HG03139 (cell line): ENCODE data around the gene PACS2.

Source experiments
- ATAC-seq: cut with Tn5 transposase; IDR thresholded peaks from one replicate; pipeline ENCODE4 v1.9.1; 2021; ENCODE audit not compliant: unreplicated experiment

The PACS2 gene

GRCh38 chr14:105384041-105384557 is 69.6 kb downstream of the PACS2 start:
- ATAC-seq = no peak

- no peak for ATAC-seq
Observed at GRCh38 chr14:105384605-105385321, 70.2 kb downstream of the PACS2 start.

DNA sequence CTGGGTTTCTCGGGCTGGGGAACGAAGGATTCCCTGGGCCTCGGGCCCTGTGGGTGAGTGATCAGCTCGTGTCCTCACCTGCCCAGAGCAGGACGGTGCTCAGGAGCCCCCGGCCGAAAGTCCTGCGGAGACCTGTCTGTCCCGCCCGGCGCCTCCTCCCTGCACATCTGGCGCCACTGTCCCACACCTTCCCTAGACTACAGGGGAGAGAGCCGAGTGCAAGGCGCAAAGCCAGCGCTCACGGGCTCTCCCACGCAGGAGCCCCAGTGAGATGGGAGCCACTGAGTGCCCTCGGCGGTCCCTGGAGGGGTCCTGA is 70.7 kb downstream of the PACS2 start:
- ATAC-seq = no peak

- ATAC-seq = no peak
Observed at GRCh38 chr14:105385698-105386365, 71.3 kb downstream of the PACS2 start.

DNA sequence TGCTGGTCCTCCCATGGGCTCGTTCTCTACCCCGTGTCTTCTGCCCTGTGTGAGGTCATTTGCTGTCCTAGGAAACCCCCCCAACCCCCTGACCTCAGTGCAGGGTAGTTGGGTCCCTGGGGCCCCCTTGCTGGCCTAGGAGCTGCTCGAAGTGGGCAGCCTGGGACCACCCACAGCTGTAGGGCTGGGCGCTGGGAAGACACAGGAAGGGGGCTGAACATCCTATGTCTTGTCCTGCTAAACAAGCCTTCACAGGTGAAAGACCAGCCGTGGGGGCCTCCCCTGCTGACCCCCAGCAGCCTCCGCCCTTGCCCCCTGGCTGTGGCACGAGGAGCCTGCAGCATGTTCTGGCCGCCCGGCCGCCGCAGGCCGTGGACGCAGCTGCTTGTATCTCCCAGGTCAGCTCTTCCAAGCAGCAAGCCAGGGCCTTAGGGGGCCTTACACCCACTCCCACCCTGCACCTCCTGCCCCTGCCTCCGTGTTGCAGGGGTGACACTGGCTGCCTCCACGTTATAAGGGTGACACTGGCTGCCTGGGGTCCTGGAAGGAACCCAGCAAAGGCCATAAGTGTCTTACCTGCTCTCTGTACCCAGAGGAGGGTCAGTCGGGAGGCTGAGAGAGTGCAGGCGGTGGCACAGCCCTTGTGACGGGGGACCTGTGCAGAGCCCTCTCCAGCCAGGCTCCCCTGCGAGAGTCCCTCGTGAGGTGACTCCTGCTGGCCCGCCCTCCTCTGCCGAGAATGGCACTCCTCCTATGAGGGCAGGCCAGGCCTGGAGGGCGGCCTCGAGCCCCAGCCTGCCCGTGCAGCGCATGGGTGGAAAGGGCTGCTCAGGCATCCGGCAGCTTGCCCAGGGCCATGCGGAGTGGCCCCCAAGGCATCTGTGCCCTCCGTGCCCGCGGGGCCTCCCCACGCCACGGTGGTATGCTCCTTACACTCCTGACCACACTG is 72.3 kb downstream of the PACS2 start:
- ATAC-seq = no peak

- ATAC-seq = no peak
Observed at GRCh38 chr14:105387530-105387922, 73.0 kb downstream of the PACS2 start.

- ATAC-seq = no peak
Observed at GRCh38 chr14:105388110-105388951, 73.8 kb downstream of the PACS2 start.

DNA sequence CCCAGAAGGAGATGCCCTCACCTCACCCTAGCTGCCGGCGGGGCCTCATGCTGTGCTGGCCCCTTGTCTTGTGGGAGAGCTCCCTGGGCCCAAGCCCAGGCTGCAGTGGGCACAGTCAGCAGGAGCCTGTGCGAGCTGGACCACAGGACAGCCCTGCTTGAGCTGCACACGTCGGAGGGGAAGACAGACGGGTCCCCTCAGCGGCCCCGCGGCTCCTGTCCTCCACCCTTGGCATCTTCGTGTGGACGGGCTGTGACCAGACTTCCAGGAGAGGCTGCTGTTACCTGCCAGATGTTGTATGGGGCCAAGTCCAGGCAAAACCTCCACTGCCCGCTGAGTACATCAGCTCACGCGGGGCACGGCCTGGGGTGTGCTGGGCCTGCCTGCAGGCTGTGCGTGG is 74.4 kb downstream of the PACS2 start:
- ATAC-seq = no peak

DNA sequence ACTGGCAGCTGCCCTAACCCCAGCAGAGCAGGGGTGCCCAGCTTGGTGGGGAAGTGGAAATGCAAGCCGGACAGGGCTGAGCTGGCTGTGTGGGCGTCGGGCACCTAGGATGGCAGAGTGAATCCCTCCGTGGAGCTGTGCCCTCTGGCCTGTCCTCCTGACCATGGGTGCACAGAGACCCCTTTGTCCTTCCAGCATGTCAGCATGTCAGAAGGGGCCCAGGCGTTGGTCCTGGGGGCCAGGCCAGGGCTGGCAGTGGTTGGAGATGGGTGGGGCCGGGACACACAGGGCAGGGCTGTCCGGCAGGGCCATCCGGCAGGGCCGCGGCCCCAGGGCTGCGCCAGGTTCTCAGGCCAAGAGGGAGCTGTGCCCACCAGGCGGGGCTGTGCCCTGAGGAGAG is 75.0 kb downstream of the PACS2 start:
- ATAC-seq = no peak

DNA sequence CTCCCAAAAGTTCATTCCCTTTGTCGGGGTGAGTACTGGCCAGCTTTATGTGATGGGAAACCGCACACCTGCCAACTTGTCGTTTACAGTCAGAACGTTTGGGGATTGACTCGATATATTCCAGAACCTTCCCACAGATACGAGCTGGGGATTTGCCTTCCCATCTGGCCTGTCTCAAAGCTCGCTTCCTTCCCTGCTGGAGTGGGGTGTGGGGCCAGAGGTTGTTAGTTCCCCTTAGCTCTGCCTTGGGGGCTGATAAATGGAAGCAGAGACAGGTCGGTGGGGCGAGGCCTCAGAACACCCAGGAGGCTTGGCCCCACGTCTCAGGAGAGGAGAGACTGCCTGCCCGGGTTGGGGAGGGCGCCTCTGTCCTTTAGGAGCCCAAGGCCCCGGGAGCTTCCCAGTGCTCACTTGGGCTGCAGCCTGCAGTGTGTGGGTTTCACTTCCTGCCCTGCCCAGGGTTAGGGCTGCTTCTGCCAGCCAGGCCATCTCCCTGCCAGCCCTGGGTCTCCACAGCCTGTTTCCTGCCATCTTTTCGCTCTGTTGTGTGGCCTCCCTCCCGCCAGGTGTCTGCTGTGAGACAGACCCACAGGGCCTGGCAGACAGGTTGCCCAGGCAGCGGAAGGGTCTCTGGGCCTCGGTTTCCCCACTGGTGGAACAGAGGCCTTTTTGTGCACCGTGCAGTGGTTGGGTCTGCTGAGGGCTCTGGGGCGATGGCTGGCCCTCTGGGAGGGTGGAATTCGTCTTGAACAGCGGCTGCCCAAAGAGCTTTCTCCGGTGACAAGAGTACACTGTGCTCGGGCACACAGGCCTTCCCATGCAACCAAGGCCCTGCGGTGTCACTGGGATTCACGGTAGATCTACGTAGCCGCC is 75.7 kb downstream of the PACS2 start:
- ATAC-seq = no peak

DNA sequence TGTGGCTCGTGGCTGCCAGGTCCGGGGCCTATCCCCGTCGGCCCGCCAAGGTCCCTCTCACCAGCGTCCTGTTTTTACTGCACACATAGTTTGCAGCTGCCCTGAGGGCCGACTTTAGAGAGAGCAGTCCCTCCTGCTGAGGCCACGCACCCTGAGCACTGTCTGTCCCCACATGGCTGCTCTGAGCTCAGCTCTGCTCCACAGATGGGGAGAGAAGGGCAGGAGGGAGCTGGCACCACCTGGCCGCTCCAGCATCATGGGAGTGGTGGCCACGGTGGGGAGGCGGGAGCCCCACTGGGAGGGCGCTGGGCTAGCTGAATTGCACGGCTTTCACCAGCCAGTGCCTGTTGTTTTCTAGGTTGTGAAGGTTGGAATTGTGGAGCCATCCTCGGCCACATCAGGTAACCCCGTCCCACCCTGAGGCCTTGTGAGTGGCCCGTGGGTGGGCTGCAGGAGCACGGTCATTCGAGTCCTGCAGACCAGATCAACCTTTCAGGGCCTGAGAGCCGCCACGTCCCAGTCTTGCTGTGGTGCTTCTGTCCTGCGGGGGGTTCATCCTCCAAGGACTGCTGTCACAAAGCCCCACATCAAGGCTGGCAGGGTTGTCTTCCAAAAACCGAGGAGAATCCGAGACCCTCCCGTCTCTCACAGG is 76.4 kb downstream of the PACS2 start:
- no peak for ATAC-seq

GRCh38 chr14:105391541-105391940 is 77.0 kb downstream of the PACS2 start:
- no peak for ATAC-seq

DNA sequence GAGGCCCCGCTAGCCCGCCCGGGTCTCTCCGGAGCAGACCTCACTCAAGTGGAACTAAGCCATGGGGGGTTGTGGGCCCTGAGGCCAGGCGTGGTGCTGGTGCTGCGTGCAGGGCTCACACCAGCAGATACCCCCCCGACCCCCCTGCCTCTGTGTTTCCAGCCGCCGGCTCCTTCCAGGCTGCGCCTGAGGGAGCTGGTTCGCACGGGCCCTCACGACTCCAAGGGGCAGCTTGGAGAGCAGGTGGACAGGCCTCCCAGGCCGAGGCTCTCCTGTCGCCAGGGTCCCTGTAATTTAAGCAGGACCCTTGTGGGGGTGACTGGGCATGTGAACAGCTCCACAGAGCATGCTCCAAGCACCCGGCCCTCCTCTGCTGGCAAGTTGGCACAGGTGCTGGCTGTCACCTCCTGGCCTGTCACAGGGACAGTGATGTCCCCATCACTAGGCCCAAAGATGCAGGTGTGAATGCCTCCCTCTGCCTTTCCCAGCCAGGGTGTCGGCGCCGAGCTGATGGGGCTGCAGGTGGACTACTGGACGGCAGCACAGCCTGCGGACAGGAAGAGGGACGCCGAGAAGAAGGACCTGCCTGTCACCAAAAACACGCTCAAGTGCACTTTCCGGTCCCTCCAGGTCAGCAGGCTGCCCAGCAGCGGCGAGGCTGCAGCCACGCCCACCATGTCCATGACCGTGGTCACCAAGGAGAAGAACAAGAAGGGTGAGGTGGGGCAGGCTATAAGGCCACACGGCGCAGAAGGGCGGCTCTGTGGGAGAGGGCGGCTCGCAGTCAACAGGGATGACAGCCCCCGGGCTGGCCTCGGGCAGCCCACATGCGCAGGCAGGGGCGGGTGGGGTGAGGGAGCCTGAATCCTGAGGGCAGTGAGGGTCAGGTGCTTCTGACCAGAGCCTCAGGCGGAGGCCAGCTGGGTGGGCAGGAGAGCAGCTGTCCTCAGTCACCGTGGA is 77.9 kb downstream of the PACS2 start:
- no peak for ATAC-seq

GRCh38 chr14:105393151-105393550 is 78.6 kb downstream of the PACS2 start:
- ATAC-seq = no peak

DNA sequence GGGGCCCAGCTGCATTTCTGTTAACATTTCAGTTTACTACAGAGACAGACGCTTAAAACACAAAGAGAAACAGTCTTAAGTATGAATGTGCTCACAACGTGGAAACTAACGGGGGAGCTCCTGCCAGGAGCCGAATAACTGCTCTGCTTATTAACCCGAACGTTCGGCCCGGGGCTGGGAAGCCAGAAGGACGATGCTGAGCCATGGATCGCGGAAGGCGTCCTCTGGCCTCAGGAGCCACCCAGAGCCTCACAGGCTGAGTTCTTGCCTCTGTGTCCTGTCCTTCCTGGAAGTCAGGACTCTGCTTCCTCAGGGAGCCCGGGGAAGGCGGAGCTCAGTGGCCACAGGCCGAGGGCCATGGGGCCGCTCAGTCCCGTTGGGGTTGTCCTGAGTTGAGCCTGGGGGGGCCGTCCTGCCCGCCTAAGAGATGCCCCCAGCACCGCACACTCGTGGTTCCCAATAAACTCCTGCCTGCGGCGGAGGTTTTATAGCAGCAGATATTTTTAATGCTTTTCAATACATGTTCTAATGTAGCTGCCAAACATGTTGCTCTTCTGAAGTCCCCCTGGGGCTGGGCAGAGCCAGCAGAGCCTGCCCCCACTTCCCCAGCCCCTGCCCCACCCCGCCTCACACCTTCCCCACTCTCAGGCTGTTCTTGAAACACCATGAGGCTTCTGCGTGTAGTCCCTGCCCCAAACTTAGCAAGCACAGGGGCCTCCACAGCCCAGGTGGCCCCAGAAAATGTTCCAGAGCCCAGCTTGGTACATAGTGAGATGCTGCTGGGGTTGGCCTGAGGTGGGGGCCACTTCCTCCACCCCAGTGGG is 80.4 kb downstream of the PACS2 start:
- ATAC-seq = no peak

DNA sequence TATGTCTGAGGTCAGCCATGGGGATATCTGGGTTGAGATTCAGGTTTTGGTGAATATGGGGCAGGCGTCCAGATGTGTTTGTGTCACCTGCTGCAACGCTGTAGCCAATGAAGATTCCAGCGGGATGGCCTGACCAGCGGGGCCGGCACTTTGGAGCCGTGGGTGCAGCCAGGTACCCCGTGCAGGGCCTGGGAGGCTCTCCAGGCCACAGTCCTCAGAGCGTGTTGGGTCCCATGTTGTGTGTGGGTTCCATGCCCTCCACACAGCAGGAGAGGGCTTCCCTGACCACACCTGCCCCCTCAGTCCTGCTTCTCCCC is 80.9 kb downstream of the PACS2 start:
- no peak for ATAC-seq

- ATAC-seq = no peak
Observed at GRCh38 chr14:105397350-105397931, 82.9 kb downstream of the PACS2 start.
